Esophagus squamous epithelium (tissue), 4 donors: ENCODE data around the gene ACKR1.

Source experiments
- CTCF ChIP-seq, 6 experiments: fragments of 450-650 bp in 4 of 6; fragments of 200-600 bp in 2 of 6; sonication (generic) in 2 of 6; IDR thresholded peaks; one replicate each; pipeline ENCODE4 v1.5.1; 2016 to 2019; ENCODE audit warnings: antibody characterized with exemption in 6 of 6, mild to moderate bottlenecking in 4 of 6, moderate library complexity in 4 of 6
- POLR2A ChIP-seq, 4 donors: fragments of 450-650 bp; IDR thresholded peaks; one replicate each; pipeline ENCODE4 v1.6.1; 2017; ENCODE audit warnings: antibody characterized with exemption in 4 of 4, mild to moderate bottlenecking in 4 of 4, moderate library complexity in 3 of 4

GRCh38 chr1:159211331-159212136, 6.9 kb downstream of the ACKR1 start:
- TF ChIP-seq CTCF (IDR thresholded peaks at IDR 0.05), result peak; percentile 35 to 78 (median 72)
- no peak for TF ChIP-seq POLR2A (IDR thresholded peaks at IDR 0.05)
